K562 (cell line): ENCODE results near the gene SERPINE3.

Experiments used
- CREM ChIP-seq: IDR thresholded peaks from 2 replicates; pipeline ENCODE4 v1.6.1; 2014; ENCODE audit warnings: antibody characterized with exemption, low read depth
- ETV5 ChIP-seq: sonication (generic); formaldehyde crosslinking; IDR thresholded peaks from 2 replicates; pipeline ENCODE4 v1.4.0; 2020; ENCODE audit warnings: low read depth, mild to moderate bottlenecking, missing genetic modification reagents
- HEY1 ChIP-seq: fragments of 250-450 bp; sonication (Bioruptor Pico); IDR thresholded peaks from 2 replicates; pipeline ENCODE4 v1.5.0; 2020; ENCODE audit warnings: mild to moderate bottlenecking, moderate library complexity, borderline replicate concordance
- MXI1 ChIP-seq: IDR thresholded peaks from 2 replicates; pipeline ENCODE4 v1.6.1; 2011; ENCODE audit warnings: low read depth, mild to moderate bottlenecking, improper control_type of control experiment, low read length
- SP1 ChIP-seq: sonication (generic); formaldehyde crosslinking; IDR thresholded peaks from 2 replicates; pipeline ENCODE4 v1.8.1; 2022; ENCODE audit warnings: mild to moderate bottlenecking, missing genetic modification reagents
- USF1 ChIP-seq: sonication (generic); formaldehyde crosslinking; IDR thresholded peaks from 2 replicates; pipeline ENCODE4 v1.9.0; 2022; ENCODE audit warnings: mild to moderate bottlenecking, missing genetic modification reagents
- ZNF124 ChIP-seq: sonication (generic); formaldehyde crosslinking; IDR thresholded peaks from 2 replicates; pipeline ENCODE4 v1.8.1; 2022; ENCODE audit warnings: missing genetic modification reagents
- TF ChIP-seq, protein P1 (sequence below): fragments of 450-650 bp; IDR thresholded peaks from 2 replicates; pipeline ENCODE4 v1.7.0; 2016; ENCODE audit warnings: borderline replicate concordance
- TF ChIP-seq, protein P2 (sequence below): sonication (generic); formaldehyde crosslinking; IDR thresholded peaks from 2 replicates; pipeline ENCODE4 v1.8.0; 2022; ENCODE audit warnings: mild to moderate bottlenecking, missing genetic modification reagents
- TF ChIP-seq, protein P3 (sequence below): fragments of 250-450 bp; sonication (Bioruptor Pico); IDR thresholded peaks from 2 replicates; pipeline ENCODE4 v1.8.0; 2021; ENCODE audit warnings: mild to moderate bottlenecking, moderate library complexity

DNA sequence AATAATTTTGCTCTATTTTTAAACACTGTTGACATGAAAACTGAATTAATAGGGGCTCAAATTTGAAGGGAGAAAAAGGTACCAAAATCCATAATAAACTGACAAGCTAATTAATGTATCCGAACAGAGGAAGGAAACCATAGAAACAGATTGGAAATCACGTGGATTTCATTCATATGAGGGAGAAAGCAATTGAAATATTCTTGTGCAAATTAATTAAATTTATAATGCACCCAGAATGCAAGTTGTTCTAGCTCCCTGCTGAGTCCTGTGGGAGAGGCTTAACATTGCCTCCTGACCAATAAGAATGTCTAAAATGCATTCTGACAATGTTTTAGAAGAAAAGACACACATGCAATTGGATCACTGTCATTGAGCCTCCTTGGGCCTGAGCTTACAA, 17.7 kb upstream of the SERPINE3 start:
- TF ChIP-seq SP1 (CRISPR knock-in tag) (no peak), USF1 (CRISPR knock-in tag) (no peak), ZNF124 (CRISPR knock-in tag) (no peak), MXI1 (no peak), CREM (no peak), HEY1 (no peak), ETV5 (no peak)
- TF ChIP-seq, protein P1, sequence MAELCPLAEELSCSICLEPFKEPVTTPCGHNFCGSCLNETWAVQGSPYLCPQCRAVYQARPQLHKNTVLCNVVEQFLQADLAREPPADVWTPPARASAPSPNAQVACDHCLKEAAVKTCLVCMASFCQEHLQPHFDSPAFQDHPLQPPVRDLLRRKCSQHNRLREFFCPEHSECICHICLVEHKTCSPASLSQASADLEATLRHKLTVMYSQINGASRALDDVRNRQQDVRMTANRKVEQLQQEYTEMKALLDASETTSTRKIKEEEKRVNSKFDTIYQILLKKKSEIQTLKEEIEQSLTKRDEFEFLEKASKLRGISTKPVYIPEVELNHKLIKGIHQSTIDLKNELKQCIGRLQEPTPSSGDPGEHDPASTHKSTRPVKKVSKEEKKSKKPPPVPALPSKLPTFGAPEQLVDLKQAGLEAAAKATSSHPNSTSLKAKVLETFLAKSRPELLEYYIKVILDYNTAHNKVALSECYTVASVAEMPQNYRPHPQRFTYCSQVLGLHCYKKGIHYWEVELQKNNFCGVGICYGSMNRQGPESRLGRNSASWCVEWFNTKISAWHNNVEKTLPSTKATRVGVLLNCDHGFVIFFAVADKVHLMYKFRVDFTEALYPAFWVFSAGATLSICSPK = no peak
- TF ChIP-seq, protein P2, sequence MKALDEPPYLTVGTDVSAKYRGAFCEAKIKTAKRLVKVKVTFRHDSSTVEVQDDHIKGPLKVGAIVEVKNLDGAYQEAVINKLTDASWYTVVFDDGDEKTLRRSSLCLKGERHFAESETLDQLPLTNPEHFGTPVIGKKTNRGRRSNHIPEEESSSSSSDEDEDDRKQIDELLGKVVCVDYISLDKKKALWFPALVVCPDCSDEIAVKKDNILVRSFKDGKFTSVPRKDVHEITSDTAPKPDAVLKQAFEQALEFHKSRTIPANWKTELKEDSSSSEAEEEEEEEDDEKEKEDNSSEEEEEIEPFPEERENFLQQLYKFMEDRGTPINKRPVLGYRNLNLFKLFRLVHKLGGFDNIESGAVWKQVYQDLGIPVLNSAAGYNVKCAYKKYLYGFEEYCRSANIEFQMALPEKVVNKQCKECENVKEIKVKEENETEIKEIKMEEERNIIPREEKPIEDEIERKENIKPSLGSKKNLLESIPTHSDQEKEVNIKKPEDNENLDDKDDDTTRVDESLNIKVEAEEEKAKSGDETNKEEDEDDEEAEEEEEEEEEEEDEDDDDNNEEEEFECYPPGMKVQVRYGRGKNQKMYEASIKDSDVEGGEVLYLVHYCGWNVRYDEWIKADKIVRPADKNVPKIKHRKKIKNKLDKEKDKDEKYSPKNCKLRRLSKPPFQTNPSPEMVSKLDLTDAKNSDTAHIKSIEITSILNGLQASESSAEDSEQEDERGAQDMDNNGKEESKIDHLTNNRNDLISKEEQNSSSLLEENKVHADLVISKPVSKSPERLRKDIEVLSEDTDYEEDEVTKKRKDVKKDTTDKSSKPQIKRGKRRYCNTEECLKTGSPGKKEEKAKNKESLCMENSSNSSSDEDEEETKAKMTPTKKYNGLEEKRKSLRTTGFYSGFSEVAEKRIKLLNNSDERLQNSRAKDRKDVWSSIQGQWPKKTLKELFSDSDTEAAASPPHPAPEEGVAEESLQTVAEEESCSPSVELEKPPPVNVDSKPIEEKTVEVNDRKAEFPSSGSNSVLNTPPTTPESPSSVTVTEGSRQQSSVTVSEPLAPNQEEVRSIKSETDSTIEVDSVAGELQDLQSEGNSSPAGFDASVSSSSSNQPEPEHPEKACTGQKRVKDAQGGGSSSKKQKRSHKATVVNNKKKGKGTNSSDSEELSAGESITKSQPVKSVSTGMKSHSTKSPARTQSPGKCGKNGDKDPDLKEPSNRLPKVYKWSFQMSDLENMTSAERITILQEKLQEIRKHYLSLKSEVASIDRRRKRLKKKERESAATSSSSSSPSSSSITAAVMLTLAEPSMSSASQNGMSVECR (CRISPR knock-in tag) = no peak
- TF ChIP-seq, protein P3, sequence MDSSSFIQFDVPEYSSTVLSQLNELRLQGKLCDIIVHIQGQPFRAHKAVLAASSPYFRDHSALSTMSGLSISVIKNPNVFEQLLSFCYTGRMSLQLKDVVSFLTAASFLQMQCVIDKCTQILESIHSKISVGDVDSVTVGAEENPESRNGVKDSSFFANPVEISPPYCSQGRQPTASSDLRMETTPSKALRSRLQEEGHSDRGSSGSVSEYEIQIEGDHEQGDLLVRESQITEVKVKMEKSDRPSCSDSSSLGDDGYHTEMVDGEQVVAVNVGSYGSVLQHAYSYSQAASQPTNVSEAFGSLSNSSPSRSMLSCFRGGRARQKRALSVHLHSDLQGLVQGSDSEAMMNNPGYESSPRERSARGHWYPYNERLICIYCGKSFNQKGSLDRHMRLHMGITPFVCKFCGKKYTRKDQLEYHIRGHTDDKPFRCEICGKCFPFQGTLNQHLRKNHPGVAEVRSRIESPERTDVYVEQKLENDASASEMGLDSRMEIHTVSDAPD (CRISPR knock-in tag) = no peak
